Posterior vena cava (tissue), 2 donors: ENCODE data around the gene CATSPERB. TPM values are rescaled to one million over a fixed set of nuclear protein-coding genes. Genes with fewer than 3 reads are reported as not detected.
"Not testable (repeated sequence)": the region's sequence is repeated elsewhere in the genome, so short reads cannot be mapped to it uniquely, and the experiment has no call there.

Source experiments
- DNase-seq: peaks from one replicate; pipeline ENCODE4 v3.0.0-alpha.2; 2020; ENCODE audit warnings: low spot score
- intact Hi-C, 2 donors: fragments of 100-400 bp; cut with DNase I; formaldehyde crosslinking; loops; one replicate each; pipeline versions ENCODE4 v1.14.1 to v1.14.2; 2022 to 2023
- total RNA-seq, 2 donors: library from RNA; stranded (reverse); fragmentation: NEBNext Ultra II Directional; extraction: Animal tissue kit (Norgen Biotek cat#: 25700); gene quantifications; one replicate each; pipeline ENCODE4 v1.2.1, GENCODE V29; 2021
- donor health status: DM: yes; HTN: yes; CAD: no.
- donor health status: DM: yes; HTN: yes; CAD: no.

The CATSPERB gene
- total RNA-seq, 2 donors from 2014 or later = 1.2 to 2.4 TPM

DNA sequence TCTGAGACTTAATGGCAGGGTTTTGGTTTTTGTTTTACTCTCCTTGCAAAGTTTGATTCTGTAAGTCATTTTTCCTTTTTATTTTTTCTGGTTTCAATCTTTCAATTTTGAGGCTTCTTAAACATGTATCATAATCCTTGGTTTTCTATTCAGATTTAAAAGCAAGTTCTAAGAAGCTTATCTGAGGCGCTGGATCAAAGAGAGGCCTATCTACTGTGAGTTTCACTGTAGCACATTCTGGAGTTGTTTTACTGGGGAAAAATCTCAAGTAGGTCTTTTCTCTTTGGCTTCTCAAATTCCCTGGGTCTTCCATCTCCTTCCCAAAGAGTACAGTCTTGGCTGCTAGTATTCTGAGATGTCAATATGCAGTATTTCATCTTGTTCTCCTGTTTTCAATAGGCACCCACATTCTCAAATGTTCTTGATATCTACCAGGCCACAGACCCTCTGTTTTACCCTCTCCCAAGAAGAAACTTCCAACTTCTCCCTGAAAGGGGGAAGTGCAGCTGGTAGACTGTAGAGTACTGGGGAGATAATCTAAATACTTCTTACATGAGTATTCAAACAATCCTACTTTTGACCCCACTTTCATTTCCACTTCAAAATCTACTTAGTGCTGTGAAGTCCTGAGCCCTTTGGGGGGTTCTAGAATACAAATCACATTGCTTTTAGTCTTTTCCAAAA, 10.9 kb upstream of the CATSPERB start:
- DNase-seq = no peak
- intact Hi-C loops = no loop called here

DNA sequence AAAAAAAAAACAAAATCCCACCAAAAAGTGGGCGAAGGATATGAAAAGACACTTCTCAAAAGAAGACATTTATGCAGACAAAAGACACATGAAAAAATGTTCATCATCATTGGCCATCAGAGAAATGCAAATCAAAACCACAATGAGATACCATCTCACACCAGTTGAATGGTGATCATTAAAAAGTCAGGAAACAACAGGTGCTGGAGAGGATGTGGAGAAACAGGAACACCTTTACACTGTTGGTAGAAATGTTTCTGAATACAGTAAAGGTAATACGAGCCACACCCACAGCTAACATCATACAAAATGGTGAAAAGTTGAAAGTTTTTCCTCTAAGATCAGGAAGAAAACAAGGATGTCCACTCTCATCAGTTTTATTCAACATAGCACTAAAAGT, 8.0 kb upstream of the CATSPERB start:
- intact Hi-C loops, DNase-seq: not testable (repeated sequence)

DNA sequence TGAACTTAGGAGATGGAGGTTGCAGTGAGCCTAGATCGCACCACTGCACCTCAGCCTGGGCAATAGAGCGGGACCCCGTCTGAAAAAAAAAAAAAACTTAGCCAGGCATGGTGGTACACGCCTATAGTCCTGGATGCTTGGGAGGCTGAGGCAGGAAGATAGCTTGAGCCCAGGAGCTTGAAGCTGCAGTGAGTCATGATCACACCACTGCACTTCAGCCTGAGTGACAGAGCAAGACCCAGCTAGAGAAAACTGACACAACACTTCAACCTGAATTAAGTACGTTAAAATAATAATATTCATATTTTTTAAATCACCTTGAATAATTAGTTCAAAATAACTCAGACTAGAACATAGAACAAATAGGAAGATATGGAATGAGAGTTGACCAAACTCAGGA, 5.7 kb upstream of the CATSPERB start:
- intact Hi-C loops = no loop called here
- no peak for DNase-seq

DNA sequence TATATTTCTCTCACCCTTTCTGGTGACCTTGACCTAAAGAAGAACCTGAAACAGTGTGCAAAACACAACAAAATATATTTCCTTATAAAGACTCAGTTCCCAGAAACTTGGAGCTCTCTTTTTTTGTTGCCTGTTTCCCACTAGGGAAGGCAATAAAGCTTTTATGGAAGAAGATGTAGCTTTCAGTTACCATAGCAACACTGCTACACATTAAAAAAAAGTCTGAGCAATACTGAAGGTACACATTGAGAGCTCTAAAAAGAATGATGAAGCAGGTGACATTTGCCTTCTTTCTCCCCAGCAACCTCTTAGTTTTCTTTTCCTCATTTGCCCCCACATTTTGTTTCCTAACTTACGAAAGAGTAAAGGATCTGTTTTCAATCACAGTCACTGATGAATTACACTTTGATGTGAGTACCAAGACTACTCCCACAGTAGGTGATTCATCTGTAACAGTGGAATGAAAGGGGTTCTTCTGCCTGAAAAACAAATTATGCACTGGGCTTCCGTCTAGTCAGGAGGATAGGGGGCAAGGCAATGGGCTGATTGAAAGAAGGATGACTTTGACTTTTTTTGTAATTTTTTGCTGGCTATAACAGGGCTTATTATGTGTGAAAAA, 1.1 kb upstream of the CATSPERB start:
- no peak for DNase-seq
- intact Hi-C loops = no loop called here

DNA sequence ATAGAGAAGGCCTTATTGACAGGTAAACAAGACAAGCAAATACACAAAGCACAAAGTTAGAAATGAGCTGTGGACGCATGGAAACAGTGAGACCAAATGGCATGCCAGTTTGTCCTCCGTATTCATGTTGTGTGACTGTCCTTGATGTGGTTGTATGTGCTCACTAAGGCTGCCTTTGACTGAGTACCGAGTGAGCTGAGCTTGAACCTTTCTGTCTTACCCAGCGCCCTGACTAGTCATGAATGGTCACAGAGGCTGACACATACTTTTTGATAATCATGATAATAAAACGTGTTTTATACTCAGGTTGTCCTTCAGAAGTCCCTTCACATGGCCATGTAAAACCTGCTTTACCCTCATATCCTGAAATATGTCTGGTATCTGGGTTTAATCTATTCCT, 553 bp upstream of the CATSPERB start:
- intact Hi-C loops = no loop called here
- no peak for DNase-seq

DNA sequence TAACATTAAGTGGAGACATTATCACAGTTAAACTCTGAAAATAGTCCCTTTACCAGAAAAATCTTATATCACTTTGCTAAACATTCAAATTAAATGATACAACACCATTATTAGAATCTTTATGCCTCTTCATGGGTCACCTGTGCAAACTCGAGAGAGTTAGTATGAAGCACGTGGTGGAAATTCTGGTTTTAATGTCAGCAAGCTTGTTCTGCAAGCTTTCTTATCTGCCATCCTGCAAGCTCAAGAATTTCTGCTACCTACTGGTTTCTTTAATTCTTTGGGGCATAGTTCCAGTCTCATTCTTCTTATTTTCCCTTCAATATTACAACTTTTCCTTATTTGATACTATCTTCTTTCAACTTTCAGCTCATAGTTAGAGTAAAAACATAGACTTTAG, 868 bp downstream of the CATSPERB start:
- no peak for DNase-seq
- intact Hi-C loops = no loop called here

DNA sequence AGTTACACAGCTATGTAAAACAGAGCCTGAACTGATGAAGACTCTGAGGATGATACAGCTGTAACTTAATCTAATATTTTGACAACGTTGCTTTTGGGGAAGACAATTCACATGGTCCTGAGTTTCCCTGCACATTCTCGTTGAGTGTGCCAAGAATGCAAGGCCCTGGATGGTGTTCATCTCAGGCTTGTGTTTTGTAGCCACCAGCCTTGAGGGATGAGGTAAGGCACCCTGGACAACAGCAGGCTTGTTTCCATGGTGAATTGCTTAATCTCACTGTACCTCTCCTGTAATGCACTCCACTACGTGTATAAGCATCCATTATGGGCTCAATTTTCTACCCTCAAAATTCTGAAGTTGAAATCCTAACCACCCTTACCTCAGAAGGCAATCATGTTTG, 2.1 kb downstream of the CATSPERB start:
- no peak for DNase-seq
- intact Hi-C loops = no loop called here

DNA sequence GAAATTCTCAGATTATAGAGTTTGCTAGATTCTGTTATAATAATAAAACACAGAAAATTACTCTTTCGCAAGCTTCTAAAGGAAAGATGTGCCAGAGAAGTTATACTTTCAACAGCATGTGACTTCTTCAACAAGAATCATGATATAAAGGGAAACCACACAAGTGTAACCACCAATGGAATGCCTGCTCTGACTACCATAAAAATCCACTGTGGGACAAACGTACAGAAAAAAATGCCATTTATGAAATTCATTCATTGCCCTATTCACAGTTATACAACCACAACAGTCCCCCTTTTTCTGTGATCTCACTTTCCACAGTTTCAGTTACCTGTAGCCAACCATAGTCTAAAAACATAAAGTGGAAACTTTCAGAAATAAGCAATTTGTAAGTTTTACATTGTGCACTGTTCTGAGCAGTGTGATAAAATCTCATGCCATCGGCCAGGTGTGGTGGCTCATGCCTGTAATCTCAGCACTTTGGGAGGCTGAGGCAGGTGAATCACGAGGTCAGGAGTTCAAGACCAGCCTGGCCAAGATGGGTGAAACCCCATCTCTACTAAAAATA, 3.2 kb downstream of the CATSPERB start:
- no peak for DNase-seq
- intact Hi-C loops = no loop called here

DNA sequence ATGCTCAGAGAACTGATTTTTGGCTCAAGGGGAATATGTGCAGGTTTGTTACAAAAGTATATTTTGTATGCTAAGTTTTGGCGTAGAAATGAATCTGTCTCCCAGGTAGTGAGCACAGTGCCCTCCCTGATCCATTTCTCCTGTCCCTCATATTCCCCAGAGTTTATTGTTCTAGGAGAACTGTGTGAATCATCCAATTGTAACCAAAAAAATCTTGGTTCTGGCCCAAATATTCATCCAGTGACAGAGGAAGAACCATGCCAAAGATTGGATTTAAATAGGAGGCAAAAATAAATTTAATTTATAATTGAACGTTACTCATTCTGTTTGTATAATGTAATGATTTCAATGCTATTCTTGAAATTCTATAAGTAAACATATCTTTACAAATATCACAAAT, 4.8 kb downstream of the CATSPERB start:
- DNase-seq = no peak
- intact Hi-C loops = no loop called here

DNA sequence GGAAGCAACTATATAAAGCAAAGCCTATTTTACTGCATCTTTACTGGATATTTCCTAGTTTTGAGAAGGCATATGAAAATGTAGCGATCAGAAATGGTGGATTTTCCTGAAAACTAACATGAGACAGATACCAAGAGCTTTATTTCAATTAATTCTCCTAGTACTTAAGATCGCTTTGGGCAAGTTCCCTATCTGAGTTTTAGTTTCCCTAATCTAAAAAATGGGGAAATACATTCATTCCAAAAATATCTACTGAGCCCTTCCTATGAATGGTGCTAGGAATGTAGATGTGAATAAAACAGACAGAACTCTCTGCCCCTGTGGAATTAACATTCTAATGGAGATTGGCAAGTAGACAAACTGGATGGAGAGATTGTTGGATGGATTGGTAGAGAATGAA, 8.4 kb downstream of the CATSPERB start:
- no peak for DNase-seq
- intact Hi-C loops = no loop called here

DNA sequence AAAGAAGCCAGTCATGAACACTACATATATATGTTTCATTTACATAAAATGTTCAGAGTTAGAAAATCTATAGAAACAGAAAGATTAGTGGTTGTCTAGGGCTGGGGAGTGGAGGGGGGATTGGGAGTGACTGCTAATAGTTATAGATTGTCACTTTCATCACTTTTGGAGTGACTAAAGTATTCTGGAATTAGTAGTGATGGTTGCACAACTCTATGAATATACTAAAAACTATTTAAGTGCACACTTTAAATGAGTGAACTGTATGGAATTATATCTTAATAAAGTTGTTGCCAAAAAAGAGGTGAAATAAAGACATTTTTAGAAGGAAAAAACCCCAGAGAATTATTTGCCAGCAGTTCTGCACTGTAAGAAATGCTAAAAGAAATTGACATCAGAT, 9.5 kb downstream of the CATSPERB start:
- intact Hi-C loops = no loop called here
- DNase-seq = no peak

DNA sequence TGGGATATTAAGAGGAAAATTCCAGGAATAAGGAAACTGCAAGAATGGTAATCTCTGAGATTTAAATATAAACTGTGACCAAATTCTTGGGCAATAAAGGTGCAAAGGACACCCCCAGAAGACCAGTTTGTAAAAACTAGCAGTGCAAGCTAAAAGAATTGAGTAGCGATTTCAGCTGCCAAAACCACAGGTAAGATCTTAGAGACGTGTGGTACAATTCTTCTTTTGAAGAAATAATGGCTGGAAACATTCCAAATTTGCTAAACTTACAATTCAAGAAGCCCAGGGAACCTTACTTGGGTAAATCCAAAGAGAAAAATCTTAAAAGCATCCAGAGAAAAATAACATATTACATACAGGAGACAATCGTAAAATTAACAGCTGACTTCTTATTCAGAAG, 12.0 kb downstream of the CATSPERB start:
- intact Hi-C loops = no loop called here

DNA sequence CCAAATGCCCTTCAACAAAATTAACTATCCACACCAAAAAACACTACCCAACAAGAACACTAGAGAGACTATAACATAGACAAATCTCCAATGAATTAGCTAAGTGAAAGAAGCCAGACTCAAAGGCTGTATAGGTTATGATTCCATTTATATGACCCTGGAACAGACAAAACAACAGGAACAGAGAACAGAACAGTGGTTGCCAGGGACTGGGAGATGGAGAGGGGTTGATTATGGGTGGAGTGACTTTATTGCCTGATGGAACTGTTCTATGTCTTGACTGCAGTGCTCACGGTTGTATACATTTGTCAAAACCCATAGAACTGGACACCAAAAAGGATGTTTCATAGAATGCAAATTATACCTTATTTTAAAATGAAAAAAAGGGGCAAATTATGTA, 14.9 kb downstream of the CATSPERB start:
- intact Hi-C loops = no loop called here
- DNase-seq = no peak

More for the DNA sequence above, 12.0 kb downstream of the CATSPERB start:
- no peak for DNase-seq

DNA sequence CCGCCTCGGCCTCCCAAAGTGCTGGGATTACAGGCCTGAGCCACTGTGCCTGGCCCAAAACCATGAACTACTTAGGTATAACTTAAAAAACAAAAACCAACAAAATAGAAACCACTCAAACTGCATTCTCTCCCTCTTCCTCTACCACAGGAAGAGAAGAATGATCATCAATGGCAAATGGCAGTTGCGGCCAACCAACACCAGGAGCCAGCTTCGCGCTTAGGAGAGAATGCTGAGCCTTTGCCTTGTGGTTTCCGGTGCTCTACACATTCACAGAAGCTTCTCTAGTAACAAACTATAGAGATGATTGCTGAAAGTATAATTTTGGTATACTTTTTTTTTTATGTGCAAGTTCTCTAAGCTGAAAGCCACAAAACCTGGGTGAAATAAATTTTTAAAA, 17.1 kb downstream of the CATSPERB start:
- intact Hi-C loops = no loop called here

DNA sequence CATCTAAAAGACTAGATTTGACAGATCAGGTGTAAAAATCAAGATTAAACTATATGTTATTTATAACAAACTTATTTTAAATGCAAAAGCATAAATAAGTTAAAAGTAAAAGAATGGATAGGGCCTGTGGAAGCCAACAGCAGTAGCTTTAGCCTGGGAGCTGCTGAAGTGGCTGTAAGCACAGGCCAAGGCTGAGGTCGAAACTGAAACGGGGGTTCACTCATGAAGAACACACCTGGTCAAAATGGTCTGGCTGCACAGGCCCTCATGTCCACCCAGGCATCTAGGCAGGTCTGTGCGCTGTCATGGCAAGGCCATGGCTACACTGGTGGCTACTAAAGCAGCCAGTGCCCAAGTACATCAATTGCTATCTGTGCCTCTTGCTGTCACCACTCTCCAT, 23.1 kb downstream of the CATSPERB start:
- DNase-seq = no peak
- intact Hi-C loops = no loop called here

More for the DNA sequence above, 17.1 kb downstream of the CATSPERB start:
- no peak for DNase-seq

DNA sequence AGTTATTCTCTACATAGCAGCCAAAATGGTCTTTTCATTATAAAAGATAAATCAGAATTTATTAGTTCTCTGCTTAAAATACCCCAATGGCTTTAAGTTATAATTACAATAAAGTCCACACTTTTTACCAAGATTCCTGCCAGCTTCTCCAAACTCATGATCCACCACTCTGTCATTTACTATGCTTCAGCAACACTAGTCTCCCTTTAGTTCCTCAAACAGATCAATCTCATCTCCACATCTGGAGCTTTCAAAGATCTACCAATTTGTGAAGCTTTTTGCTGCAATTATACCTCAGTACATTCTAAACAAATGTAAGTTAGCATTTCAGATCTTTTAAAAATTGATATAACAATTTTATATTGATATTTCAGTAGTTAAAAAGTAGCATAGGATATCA, 24.9 kb downstream of the CATSPERB start:
- DNase-seq = no peak
- intact Hi-C loops = no loop called here

DNA sequence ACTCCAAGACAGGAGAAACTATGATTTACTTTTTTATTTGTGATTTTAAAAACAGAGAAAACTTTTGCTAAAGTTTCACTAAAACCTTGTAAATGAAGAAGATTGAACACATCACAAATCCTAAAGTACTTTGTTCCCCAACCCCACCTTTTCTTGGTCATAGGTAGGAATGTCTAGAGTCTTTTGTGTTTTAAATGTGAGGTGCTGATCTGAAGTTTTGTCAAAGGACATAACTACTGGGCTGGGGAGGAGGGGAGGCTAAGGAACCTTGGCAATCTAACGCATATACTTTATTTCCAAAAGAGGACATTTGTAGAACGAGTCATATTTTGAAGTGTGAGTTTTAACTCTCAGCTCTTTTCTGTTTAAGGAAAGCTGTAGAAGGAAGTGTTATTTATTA, 37.2 kb downstream of the CATSPERB start:
- intact Hi-C loops = no loop called here
- DNase-seq = no peak

DNA sequence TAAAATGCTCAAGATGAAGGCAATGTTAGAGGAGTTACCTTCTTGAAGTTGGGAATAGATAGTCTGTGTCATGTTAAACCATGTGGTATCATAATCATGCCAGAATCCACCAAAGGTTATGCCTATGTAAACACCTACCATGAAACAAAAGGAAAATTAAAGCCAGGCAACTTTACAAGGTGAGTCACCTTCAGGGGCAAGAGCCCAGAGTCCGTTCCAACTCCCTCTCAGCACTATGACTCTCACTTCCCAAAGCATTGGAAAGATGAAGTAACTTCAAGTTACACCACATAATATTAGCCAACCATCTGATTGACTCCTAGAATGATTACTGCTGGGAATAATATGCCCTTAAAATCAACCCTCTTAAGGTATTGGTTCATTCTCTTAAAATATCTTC, 38.5 kb downstream of the CATSPERB start:
- intact Hi-C loops = no loop called here
- DNase-seq = no peak

DNA sequence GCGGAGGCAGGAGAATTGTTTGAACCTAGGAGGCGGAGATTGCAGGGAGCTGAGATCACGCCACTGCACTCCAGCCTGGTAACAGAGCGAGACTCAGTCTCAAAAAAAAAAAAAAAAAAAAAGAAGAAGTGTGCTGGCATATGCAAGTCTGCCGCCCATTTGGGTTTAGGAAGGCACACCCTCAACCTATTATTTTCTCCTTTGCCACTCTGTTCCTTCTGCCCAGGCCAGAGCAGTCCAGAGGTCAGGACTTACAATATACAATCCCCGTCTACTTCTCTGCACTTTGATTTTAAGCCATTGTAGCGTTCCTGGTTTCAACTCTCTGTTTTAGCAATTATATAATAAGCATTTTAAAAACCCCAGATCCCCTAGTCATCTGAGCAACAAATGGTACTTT, 39.8 kb downstream of the CATSPERB start:
- intact Hi-C loops = no loop called here
- DNase-seq = no peak

DNA sequence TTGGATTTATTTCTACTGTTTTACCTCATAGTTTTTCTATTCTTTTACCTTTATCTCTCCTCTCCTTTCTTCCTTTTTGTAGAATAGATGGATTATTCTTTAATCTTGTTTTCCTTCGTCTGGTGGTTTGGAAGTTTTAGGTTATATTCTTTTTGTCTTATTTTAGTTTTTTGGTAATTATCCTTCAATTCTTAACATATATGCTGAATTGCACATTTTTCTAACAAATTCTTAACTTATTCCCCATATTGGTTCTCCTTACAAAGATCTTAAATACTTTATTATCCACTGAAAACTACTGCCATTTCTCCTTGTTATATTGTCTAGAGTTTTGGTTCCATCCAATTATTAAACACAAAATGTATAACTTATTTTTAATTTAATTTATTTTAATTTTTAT, 42.3 kb downstream of the CATSPERB start:
- intact Hi-C loops = no loop called here
- DNase-seq = no peak

DNA sequence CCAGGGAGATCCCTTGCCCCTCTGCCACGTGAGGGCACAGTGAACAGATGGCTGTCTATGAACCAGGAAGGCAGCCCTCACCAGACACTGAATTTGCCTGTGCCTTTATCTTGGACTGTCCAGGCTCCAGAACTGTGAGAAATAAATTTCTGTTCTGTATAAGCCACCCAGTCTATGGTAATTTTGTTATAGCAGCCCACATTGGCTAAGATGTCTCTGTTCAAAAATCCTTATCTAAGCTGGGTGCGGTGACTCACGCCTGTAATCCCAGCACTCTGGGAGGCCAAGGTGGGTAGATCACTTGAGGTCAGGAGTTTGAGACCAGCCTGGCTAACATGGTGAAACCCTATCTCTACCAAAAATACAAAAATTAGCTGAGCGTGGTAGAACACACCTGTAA, 44.5 kb downstream of the CATSPERB start:
- intact Hi-C loops = not testable (repeated sequence)

More for the DNA sequence above, 44.5 kb downstream of the CATSPERB start:
- DNase-seq = not testable (repeated sequence)
